HCT116 (cell line): ENCODE results near the gene PIEZO2. TPM values are rescaled to one million over a fixed set of nuclear protein-coding genes. Genes with fewer than 3 reads are reported as not detected.

Source experiments
- ATAC-seq: fragments of 200-7000 bp; cut with Tn5 transposase; 2 replicates; pipeline ENCODE4 v1.9.1; 2020; ENCODE audit warnings: mild to moderate bottlenecking, moderate library complexity
- BruUV-seq: library from RNA; stranded (reverse); fragments of 400-500 nt; replicated peaks from 2 replicates; lab custom pipeline; 2021; lab: Mats Ljungman, UMichigan
- CTCF ChIA-PET: fragments of 300-600 bp; sonication (Branson Sonifier 250); formaldehyde crosslinking; loops from one replicate; lab custom pipeline; 2021; ENCODE audit warnings: antibody characterized with exemption; lab: Charles Lee
- POLR2A ChIA-PET: fragments of 300-600, 350-600 bp; sonication (Branson Sonifier 250); formaldehyde crosslinking; loops from one replicate; lab custom pipeline; 2021; ENCODE audit warnings: antibody characterized with exemption; lab: Charles Lee
- RAD21 ChIA-PET, 2 experiments: fragments of 300-600 bp; sonication (Branson Sonifier 250); formaldehyde crosslinking; loops; one replicate each; lab custom pipeline; 2023; ENCODE audit warnings: low total read pairs in 2 of 2; ENCODE audit not compliant: uncharacterized antibody in 2 of 2, unreplicated experiment in 2 of 2, low non-redundant PET in 1 of 2; lab: Charles Lee
- DNase-seq: peaks from one replicate; pipeline ENCODE4 v3.0.0-alpha.2; 2010; ENCODE audit warnings: low read depth, low spot score
- H2AFZ ChIP-seq: fragments of 200-600 bp; shearing (Covaris generic), sonication (generic); 2 replicates; pipeline ENCODE4 v1.6.1; 2017; ENCODE audit warnings: low read depth, mixed run types, mixed read lengths, antibody characterized with exemption, low read length; ENCODE audit not compliant: poor library complexity, severe bottlenecking
- H3K27ac ChIP-seq: 2 replicates; pipeline ENCODE4 v1.5.1; 2012; ENCODE audit warnings: low read depth, low read length
- H3K27me3 ChIP-seq: fragments of 200-600 bp; sonication (generic); 2 replicates; pipeline ENCODE4 v1.6.1; 2016; ENCODE audit warnings: mixed run types, low read length, mixed read lengths; ENCODE audit not compliant: insufficient read depth
- H3K36me3 ChIP-seq, 2 experiments: fragments of 200-500 bp in 1 of 2; fragments of 200-600 bp in 1 of 2; sonication (Bioruptor generic) in 1 of 2; sonication (generic) in 1 of 2; 2 replicates each; pipeline versions ENCODE4 v1.5.1 to v1.6.1; 2014 to 2016; ENCODE audit warnings: low read length in 2 of 2, inconsistent platforms in 1 of 2, mixed read lengths in 1 of 2, mixed run types in 1 of 2; ENCODE audit not compliant: insufficient read depth in 2 of 2, control insufficient read depth in 1 of 2
- H3K4me1 ChIP-seq, 2 experiments: fragments of 200-600 bp in 1 of 2; sonication (generic) in 1 of 2; 2 replicates each; pipeline versions ENCODE4 v1.5.1 to v1.6.1; 2012 to 2017; ENCODE audit warnings: low read length in 2 of 2, inconsistent platforms in 1 of 2, mild to moderate bottlenecking in 1 of 2, mixed read lengths in 1 of 2, mixed run types in 1 of 2, moderate library complexity in 1 of 2; ENCODE audit not compliant: insufficient read depth in 2 of 2, control insufficient read depth in 1 of 2
- H3K4me2 ChIP-seq: fragments of 200-600 bp; sonication (generic); 2 replicates; pipeline ENCODE4 v1.6.1; 2017; ENCODE audit warnings: mixed run types, low read length, mixed read lengths
- H3K4me3 ChIP-seq, 2 experiments: fragments of 200-600 bp in 1 of 2; sonication (generic) in 1 of 2; replicated peaks in 1 of 2; 2 replicates each; pipeline ENCODE4 v1.5.1; 2011 to 2016; ENCODE audit warnings: low read length in 2 of 2, control low read depth in 1 of 2, low read depth in 1 of 2, mild to moderate bottlenecking in 1 of 2, mixed read lengths in 1 of 2, mixed run types in 1 of 2
- H3K79me2 ChIP-seq: fragments of 200-600 bp; sonication (generic); 2 replicates; pipeline ENCODE4 v1.6.1; 2017; ENCODE audit warnings: mild to moderate bottlenecking, mixed run types, low read length, moderate library complexity, mixed read lengths; ENCODE audit not compliant: insufficient read depth
- H3K9ac ChIP-seq: fragments of 200-600 bp; sonication (generic); 2 replicates; pipeline ENCODE4 v1.6.1; 2016; ENCODE audit warnings: low read length, mixed read lengths
- H3K9me2 ChIP-seq: fragments of 200-600 bp; sonication (generic), shearing (Covaris generic); 2 replicates; pipeline ENCODE4 v1.6.1; 2017; ENCODE audit warnings: mixed run types, mild to moderate bottlenecking, moderate library complexity; ENCODE audit not compliant: insufficient read depth
- H3K9me3 ChIP-seq, 2 experiments: fragments of 200-500 bp in 1 of 2; fragments of 200-600 bp in 1 of 2; sonication (Bioruptor generic) in 1 of 2; sonication (generic) in 1 of 2; 2 replicates each; pipeline ENCODE4 v1.6.1; 2014 to 2017; ENCODE audit warnings: low read length in 2 of 2, mixed read lengths in 2 of 2, inconsistent platforms in 1 of 2, low read depth in 1 of 2, mild to moderate bottlenecking in 1 of 2, mixed run types in 1 of 2, moderate library complexity in 1 of 2; ENCODE audit not compliant: control insufficient read depth in 1 of 2, insufficient read depth in 1 of 2
- H4K20me1 ChIP-seq: fragments of 200-600 bp; sonication (generic), shearing (Covaris generic); 2 replicates; pipeline ENCODE4 v1.6.1; 2017; ENCODE audit warnings: mixed run types, mild to moderate bottlenecking, moderate library complexity; ENCODE audit not compliant: insufficient read depth
- CBX3 ChIP-seq: IDR thresholded peaks from 2 replicates; pipeline ENCODE4 v1.6.1; 2012; ENCODE audit warnings: low read depth
- CEBPB ChIP-seq: IDR thresholded peaks from 2 replicates; pipeline ENCODE4 v1.6.1; 2012; ENCODE audit warnings: low read depth
- EZH2 ChIP-seq: fragments of 200-600 bp; sonication (generic); IDR thresholded peaks from 2 replicates; pipeline ENCODE4 v1.6.1; 2017; ENCODE audit warnings: antibody characterized with exemption, mixed run types
- FOSL1 ChIP-seq: IDR thresholded peaks from 2 replicates; pipeline ENCODE4 v1.6.1; 2012; ENCODE audit warnings: low read depth
- JUND ChIP-seq: IDR thresholded peaks from 2 replicates; pipeline ENCODE4 v1.6.1; 2012
- POLR2A ChIP-seq: IDR thresholded peaks from 2 replicates; pipeline ENCODE4 v1.7.0; 2011; ENCODE audit warnings: borderline replicate concordance; ENCODE audit not compliant: insufficient read depth, insufficient read length; ENCODE audit errors: extremely low read depth
- POLR2AphosphoS5 ChIP-seq: IDR thresholded peaks from 2 replicates; pipeline ENCODE4 v1.6.1; 2011; ENCODE audit warnings: mild to moderate bottlenecking, low read depth, low read length, moderate library complexity
- RAD21 ChIP-seq: IDR thresholded peaks from 2 replicates; pipeline ENCODE4 v1.6.1; 2012; ENCODE audit warnings: low read depth, mild to moderate bottlenecking
- SIN3A ChIP-seq: IDR thresholded peaks from 2 replicates; pipeline ENCODE4 v1.6.1; 2012; ENCODE audit warnings: low read depth
- SP1 ChIP-seq: IDR thresholded peaks from 2 replicates; pipeline ENCODE4 v1.6.1; 2012; ENCODE audit warnings: low read depth
- SRF ChIP-seq: IDR thresholded peaks from 2 replicates; pipeline ENCODE4 v1.6.1; 2012; ENCODE audit warnings: low read depth
- TCF7L2 ChIP-seq: IDR thresholded peaks from 2 replicates; pipeline ENCODE4 v1.7.0; 2011; ENCODE audit warnings: borderline replicate concordance, inconsistent platforms; ENCODE audit not compliant: insufficient read depth, insufficient read length; ENCODE audit errors: extremely low read depth
- YY1 ChIP-seq: IDR thresholded peaks from 2 replicates; pipeline ENCODE4 v1.6.1; 2011; ENCODE audit warnings: low read length, low read depth, moderate library complexity, mild to moderate bottlenecking; ENCODE audit not compliant: insufficient replicate concordance; ENCODE audit errors: extremely low read depth
- ZFX ChIP-seq: fragments of 450-650 bp; IDR thresholded peaks from 2 replicates; pipeline ENCODE4 v1.6.1; 2017
- ZNF274 ChIP-seq: fragments of 200-500 bp; sonication (Bioruptor generic); IDR thresholded peaks from 2 replicates; pipeline ENCODE4 v1.6.1; 2014; ENCODE audit warnings: mild to moderate bottlenecking, low read depth, low read length, inconsistent platforms
- intact Hi-C: fragments of 100-400 bp; cut with micrococcal nuclease; formaldehyde crosslinking; loops from 2 replicates; pipeline ENCODE4 v1.10.0; 2022
- total RNA-seq: library from RNA; stranded (reverse); gene quantifications from one replicate; pipeline ENCODE4 v1.2.1, GENCODE V29; 2021; ENCODE audit not compliant: unreplicated experiment
- TF ChIP-seq, protein P1 (sequence below), 3 experiments: fragments of 200-600 bp in 1 of 3; sonication (generic) in 1 of 3; IDR thresholded peaks in 2 of 3; conservative IDR thresholded peaks in 1 of 3; 2 replicates each; pipeline ENCODE4 v1.5.1; 2012 to 2017; ENCODE audit warnings: low read depth in 2 of 3, low read length in 2 of 3, antibody characterized with exemption in 1 of 3, borderline replicate concordance in 1 of 3, control low read depth in 1 of 3, mild to moderate bottlenecking in 1 of 3, mixed read lengths in 1 of 3, mixed run types in 1 of 3, moderate library complexity in 1 of 3; ENCODE audit not compliant: insufficient read depth in 1 of 3
- TF ChIP-seq, protein P2 (sequence below): IDR thresholded peaks from 2 replicates; pipeline ENCODE4 v1.6.1; 2011; ENCODE audit warnings: mild to moderate bottlenecking, low read length, moderate library complexity; ENCODE audit not compliant: insufficient replicate concordance; ENCODE audit errors: extremely low read depth
- TF ChIP-seq, protein P3 (sequence below): IDR thresholded peaks from 2 replicates; pipeline ENCODE4 v1.6.1; 2012

PIEZO2 gene
- total RNA-seq, 1 experiment from 2014 or later, result 0.34 TPM

DNA sequence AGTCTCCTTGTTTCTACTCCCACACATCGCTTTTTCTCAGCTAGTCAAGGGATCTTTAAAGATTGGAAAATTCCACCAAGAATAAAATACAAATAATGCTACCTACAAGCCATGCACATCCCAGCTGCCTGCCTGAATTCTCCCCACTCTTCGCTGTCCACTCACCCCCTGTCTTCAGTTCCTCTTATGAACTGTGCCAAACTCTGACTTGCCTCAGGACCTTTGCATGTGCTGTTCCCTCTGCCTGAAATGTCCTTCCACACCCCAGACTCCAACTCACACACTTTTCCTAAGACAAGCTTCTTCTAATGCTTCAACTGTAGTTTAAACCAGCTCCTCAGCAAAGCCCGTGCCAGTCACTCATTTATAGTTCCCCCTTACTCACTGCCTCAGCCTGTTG, 363.6 kb downstream of the PIEZO2 start:
- no peak overlapping the region for H2AFZ ChIP-seq
- DNase-seq, result no peak
- TF ChIP-seq, protein P1, sequence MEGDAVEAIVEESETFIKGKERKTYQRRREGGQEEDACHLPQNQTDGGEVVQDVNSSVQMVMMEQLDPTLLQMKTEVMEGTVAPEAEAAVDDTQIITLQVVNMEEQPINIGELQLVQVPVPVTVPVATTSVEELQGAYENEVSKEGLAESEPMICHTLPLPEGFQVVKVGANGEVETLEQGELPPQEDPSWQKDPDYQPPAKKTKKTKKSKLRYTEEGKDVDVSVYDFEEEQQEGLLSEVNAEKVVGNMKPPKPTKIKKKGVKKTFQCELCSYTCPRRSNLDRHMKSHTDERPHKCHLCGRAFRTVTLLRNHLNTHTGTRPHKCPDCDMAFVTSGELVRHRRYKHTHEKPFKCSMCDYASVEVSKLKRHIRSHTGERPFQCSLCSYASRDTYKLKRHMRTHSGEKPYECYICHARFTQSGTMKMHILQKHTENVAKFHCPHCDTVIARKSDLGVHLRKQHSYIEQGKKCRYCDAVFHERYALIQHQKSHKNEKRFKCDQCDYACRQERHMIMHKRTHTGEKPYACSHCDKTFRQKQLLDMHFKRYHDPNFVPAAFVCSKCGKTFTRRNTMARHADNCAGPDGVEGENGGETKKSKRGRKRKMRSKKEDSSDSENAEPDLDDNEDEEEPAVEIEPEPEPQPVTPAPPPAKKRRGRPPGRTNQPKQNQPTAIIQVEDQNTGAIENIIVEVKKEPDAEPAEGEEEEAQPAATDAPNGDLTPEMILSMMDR (IDR thresholded peaks at IDR 0.05 in 2 of 3, conservative IDR thresholded peaks at IDR 0.05 in 1 of 3; ENCODE audit: borderline replicate concordance in 1 of 3, insufficient read depth in 1 of 3, low read depth in 2 of 3, low read length in 2 of 3), result no peak
- TF ChIP-seq JUND (no peak), CBX3 (no peak), TCF7L2 (no peak), CEBPB (no peak), ZNF274 (no peak), SRF (no peak), POLR2AphosphoS5 (no peak), RAD21 (no peak), EZH2 (no peak), SP1 (no peak), POLR2A (no peak), YY1 (no peak), ZFX (no peak), FOSL1 (no peak), SIN3A (no peak)
- TF ChIP-seq, protein P2, sequence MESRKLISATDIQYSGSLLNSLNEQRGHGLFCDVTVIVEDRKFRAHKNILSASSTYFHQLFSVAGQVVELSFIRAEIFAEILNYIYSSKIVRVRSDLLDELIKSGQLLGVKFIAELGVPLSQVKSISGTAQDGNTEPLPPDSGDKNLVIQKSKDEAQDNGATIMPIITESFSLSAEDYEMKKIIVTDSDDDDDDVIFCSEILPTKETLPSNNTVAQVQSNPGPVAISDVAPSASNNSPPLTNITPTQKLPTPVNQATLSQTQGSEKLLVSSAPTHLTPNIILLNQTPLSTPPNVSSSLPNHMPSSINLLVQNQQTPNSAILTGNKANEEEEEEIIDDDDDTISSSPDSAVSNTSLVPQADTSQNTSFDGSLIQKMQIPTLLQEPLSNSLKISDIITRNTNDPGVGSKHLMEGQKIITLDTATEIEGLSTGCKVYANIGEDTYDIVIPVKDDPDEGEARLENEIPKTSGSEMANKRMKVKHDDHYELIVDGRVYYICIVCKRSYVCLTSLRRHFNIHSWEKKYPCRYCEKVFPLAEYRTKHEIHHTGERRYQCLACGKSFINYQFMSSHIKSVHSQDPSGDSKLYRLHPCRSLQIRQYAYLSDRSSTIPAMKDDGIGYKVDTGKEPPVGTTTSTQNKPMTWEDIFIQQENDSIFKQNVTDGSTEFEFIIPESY, result no peak
- TF ChIP-seq, protein P3, sequence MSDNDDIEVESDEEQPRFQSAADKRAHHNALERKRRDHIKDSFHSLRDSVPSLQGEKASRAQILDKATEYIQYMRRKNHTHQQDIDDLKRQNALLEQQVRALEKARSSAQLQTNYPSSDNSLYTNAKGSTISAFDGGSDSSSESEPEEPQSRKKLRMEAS, result no peak
- TF ChIP-seq, all 23 proteins: peak for 0
- no peaks in the 10 kb centered on the region for H3K4me1 ChIP-seq
- H3K27me3 ChIP-seq, result peaks cover 31% of the 10 kb centered on the region
- intact Hi-C loops, result loop anchor here (5.0 to 10.0 kb wide), 3 partner anchors 223 to 599 kb away; no protein-coding TSS in a partner anchor
- no TSS peak for BruUV-seq
- H3K9me3 ChIP-seq, result no peaks in the 10 kb centered on the region
- CTCF ChIA-PET, result no interaction called here
- H3K27ac ChIP-seq, result no peak overlapping the region
- H3K79me2 ChIP-seq, result no peaks in the 10 kb centered on the region
- no peak for ATAC-seq
- H3K9ac ChIP-seq, result no peak overlapping the region
- H3K4me2 ChIP-seq, result no peak overlapping the region
- H4K20me1 ChIP-seq, result no peaks in the 10 kb centered on the region
- no peak overlapping the region for H3K4me3 ChIP-seq
- RAD21 ChIA-PET, result no interaction called here
- H3K9me2 ChIP-seq, result no peaks in the 10 kb centered on the region
- H3K36me3 ChIP-seq, result no peaks in the 10 kb centered on the region
- POLR2A ChIA-PET, result no interaction called here
